Body of pancreas (tissue), 4 donors: ENCODE measurements around the gene KRTAP4-5. TPM values are rescaled to one million over a fixed set of nuclear protein-coding genes. Genes with fewer than 3 reads are reported as not detected.
"Not testable (repeated sequence)": the region's sequence is repeated elsewhere in the genome, so short reads cannot be mapped to it uniquely, and the experiment has no call there.

Source experiments
- ATAC-seq: fragments of 150-250 bp; one replicate; pipeline ENCODE4 v1.9.1; 2016
- DNase-seq, 4 donors: peaks; one replicate each; pipeline ENCODE4 v3.0.0-alpha.2; 2019
- H3K27ac ChIP-seq, 4 donors: fragments of 200-600 bp; sonication (generic); 1 replicate in 3 of 4; 2 replicates in 1 of 4; pipeline versions ENCODE4 v1.5.1 to v1.6.1; 2016 to 2019; ENCODE audit warnings: mild to moderate bottlenecking in 1 of 4, mixed read lengths in 1 of 4, moderate library complexity in 1 of 4
- H3K27me3 ChIP-seq, 2 donors: fragments of 200-600 bp; sonication (generic); one replicate each; pipeline ENCODE4 v1.6.0; 2016; ENCODE audit warnings: mild to moderate bottlenecking in 1 of 2
- H3K36me3 ChIP-seq, 2 donors: fragments of 200-600 bp; sonication (generic); replicated peaks in 1 of 2; 2 replicates each; pipeline ENCODE4 v1.5.1; 2016; ENCODE audit warnings: low read depth in 2 of 2; ENCODE audit not compliant: insufficient read depth in 1 of 2
- H3K4me1 ChIP-seq: fragments of 200-600 bp; sonication (generic); one replicate; pipeline ENCODE4 v1.6.0; 2016
- H3K4me3 ChIP-seq, 2 donors: fragments of 200-600 bp; sonication (generic); 1 replicate in 1 of 2; 2 replicates in 1 of 2; pipeline ENCODE4 v1.5.1; 2016 to 2019
- H3K9me3 ChIP-seq, 3 donors: fragments of 200-600 bp; sonication (generic); 1 replicate in 2 of 3; 2 replicates in 1 of 3; pipeline ENCODE4 v1.5.1; 2016
- POLR2A ChIP-seq, 3 donors: fragments of 450-650 bp; IDR thresholded peaks; one replicate each; pipeline ENCODE4 v1.6.1; 2016; ENCODE audit warnings: antibody characterized with exemption in 3 of 3, mild to moderate bottlenecking in 2 of 3
- WGBS, 2 donors: methylation state at CpG; one replicate each; pipeline ENCODE4 v1.1.5; 2017; 5-methylcytosine and 5-hydroxymethylcytosine counted together
- intact Hi-C: fragments of 100-400 bp; cut with DNase I; formaldehyde crosslinking; loops from one replicate; pipeline ENCODE4 v1.15.1; 2023
- total RNA-seq, 2 donors: library from RNA; depleted of rRNA; stranded (reverse); fragments of >200 nt; gene quantifications; one replicate each; pipeline ENCODE4 v1.1.0, GENCODE V29; 2016
- TF ChIP-seq, protein P1 (sequence below), 7 experiments: fragments of 450-650 bp in 4 of 7; fragments of 200-600 bp in 3 of 7; sonication (generic) in 3 of 7; IDR thresholded peaks; one replicate each; pipeline ENCODE4 v1.5.1; 2016 to 2019; ENCODE audit warnings: antibody characterized with exemption in 7 of 7

Gene KRTAP4-5
- total RNA-seq, 2 donors from 2014 or later: not detected

DNA sequence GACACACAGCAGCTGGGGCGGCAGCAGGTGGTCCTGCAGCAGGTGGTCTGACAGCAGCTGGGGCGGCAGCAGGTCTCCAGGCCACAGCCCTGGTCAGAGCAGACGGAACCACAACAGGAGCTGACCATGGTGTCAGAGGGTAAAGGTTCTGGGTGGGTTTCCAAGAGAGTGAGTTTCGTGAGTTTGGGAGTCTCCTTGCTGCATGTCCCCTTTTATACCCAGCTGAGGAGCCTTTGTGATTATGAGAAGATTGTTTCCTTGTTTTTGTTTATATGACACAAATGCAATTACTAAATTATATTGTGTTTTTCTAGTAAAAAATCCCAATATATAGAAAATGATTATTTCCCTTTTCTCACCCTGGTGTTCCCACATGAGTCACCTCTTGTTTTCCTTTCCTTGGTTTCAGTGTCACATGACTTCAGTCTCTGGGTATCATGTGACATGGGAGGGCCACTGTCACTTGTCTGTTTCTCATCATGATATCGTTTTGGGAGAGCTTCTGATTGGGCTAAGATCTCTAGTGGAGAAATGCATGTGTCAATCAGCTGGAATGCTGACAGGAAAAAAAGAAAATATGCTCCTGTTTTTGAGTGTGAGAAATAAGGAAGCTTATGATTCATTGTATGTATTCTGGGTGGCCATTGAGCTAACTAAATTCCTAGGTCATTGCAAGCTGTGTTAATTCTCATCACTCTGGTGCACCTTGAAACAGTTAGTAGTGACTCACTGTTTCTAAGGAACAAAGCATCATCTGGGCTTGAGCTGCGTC lies 9.1 kb downstream of the KRTAP4-5 start, which contains the start of gene KRTAP4-6:
KRTAP4-6 (minus strand) TSS at position 185 of the 772 bp plus-strand sequence; CDS start at position 128, 57 bp downstream.
- Histone ChIP-seq H3K9me3 (no peaks in the 10 kb centered on the region), H3K4me1 (no peaks in the 10 kb centered on the region), H3K36me3 (no peaks in the 10 kb centered on the region), H3K4me3 (no peak within 1 kb of the TSS), H3K27me3 (no peaks in the 10 kb centered on the region), H3K27ac (no peak within 1 kb of the TSS)
- no peak for DNase-seq
- intact Hi-C loops: no loop called here
- ATAC-seq: no peak
- 68 to 72% methylated on average over 5 to 6 of the region's 6 CpGs for WGBS, 2 donors
- TF ChIP-seq, protein P1, sequence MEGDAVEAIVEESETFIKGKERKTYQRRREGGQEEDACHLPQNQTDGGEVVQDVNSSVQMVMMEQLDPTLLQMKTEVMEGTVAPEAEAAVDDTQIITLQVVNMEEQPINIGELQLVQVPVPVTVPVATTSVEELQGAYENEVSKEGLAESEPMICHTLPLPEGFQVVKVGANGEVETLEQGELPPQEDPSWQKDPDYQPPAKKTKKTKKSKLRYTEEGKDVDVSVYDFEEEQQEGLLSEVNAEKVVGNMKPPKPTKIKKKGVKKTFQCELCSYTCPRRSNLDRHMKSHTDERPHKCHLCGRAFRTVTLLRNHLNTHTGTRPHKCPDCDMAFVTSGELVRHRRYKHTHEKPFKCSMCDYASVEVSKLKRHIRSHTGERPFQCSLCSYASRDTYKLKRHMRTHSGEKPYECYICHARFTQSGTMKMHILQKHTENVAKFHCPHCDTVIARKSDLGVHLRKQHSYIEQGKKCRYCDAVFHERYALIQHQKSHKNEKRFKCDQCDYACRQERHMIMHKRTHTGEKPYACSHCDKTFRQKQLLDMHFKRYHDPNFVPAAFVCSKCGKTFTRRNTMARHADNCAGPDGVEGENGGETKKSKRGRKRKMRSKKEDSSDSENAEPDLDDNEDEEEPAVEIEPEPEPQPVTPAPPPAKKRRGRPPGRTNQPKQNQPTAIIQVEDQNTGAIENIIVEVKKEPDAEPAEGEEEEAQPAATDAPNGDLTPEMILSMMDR (IDR thresholded peaks at IDR 0.05): no peak
- no peak for TF ChIP-seq POLR2A (IDR thresholded peaks at IDR 0.05)

DNA sequence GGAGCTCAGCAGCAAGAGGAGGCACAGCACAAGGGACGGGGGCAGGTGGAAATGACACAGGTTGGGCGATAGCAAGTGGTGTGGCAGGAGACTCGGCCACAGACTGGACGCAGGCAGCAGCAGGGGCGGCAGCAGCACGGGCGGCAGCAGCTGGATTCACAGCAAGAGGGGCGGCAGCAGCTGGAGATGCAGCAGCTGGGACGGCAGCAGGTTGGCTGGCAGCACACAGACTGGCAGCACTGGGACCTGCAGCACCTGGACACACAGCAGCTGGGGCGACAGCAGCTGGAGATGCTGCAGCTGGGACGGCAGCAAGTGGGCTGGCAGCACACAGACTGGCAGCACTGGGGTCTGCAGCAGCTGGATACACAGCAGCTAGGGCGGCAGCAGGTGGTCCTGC lies 9.8 kb downstream of the KRTAP4-5 start:
- H3K36me3 ChIP-seq, H3K27ac ChIP-seq, H3K9me3 ChIP-seq, ATAC-seq, DNase-seq, H3K4me1 ChIP-seq, intact Hi-C loops, H3K27me3 ChIP-seq, H3K4me3 ChIP-seq: not testable (repeated sequence)
- WGBS, 2 donors: 78 to 83% methylated on average over 11 to 12 of the region's 12 CpGs

DNA sequence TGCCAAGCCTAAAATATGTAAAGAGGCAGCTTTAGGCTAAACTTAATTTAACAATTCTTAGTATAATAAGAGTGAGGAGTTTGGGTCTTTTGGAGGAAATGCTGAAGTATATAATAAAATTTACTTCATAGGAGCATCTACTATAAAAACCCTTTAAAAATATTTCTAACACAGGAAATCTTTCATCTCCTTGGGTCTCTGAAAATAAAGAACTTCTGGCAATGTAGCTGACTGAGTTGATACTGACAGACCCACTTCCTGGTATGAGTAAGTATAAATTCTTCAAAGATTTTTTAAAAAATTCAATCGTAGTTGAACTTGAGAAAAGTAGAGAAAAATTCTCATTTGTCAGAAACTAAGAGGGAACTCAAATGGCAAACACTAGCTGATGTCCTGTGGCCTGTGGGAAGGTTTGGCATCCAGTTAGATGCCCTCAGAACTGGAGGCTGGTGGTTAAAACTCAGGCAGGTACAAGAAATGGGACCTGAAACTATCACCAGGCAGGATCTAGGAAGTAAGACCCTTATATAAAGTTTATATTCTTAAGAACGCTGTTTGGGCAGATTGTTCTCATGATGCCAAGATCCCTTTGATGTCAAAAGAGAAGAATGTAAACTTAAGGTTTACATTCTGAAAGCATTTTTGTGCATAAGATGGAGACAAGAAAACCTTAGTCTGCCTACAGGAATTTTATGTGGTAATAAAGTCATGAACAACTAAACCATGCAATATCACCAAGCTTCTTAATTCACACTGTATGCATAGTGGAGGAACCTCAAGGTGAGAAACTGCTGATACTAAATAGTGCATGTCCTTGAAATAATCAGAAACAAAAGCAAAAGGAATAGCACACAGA lies 15.5 kb downstream of the KRTAP4-5 start:
- DNase-seq: no peak
- WGBS, 2 donors: 50 to 57% methylated on average over 2 of the region's 2 CpGs
- intact Hi-C loops: no loop called here
- no peak overlapping the region for H3K27ac ChIP-seq
- TF ChIP-seq, protein P1 (IDR thresholded peaks at IDR 0.05): no peak
- TF ChIP-seq POLR2A (IDR thresholded peaks at IDR 0.05): no peak
- no peaks in the 10 kb centered on the region for H3K27me3 ChIP-seq
- ATAC-seq: no peak
- H3K36me3 ChIP-seq: no peaks in the 10 kb centered on the region
- no peaks in the 10 kb centered on the region for H3K9me3 ChIP-seq
- no peak overlapping the region for H3K4me3 ChIP-seq
- H3K4me1 ChIP-seq: no peaks in the 10 kb centered on the region

DNA sequence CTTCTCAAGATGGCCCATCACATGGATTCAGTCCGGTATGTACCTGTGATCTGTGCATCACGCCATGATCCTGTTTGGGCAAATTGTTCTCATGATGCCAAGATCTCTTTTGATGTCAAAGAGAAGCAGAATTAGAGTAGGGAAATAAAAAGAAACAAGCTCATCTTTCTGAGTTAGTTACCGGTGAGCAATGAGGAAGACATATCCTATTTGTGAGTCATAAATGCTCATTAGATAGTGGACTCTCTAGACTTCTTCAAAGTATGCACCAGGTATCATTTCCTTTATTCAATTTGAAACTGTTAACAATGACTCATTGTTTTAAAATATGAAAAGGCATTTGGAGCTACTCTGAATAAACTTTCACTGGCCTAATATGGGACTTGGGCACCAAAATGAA lies 17.6 kb downstream of the KRTAP4-5 start:
- Histone ChIP-seq H3K36me3 (no peaks in the 10 kb centered on the region), H3K27ac (no peak overlapping the region), H3K27me3 (no peaks in the 10 kb centered on the region), H3K9me3 (no peaks in the 10 kb centered on the region), H3K4me1 (no peaks in the 10 kb centered on the region), H3K4me3 (no peak overlapping the region)
- ATAC-seq: no peak
- no peak for DNase-seq
- intact Hi-C loops: no loop called here
- 71 to 73% methylated on average over 3 of the region's 3 CpGs for WGBS, 2 donors
- TF ChIP-seq, protein P1 (IDR thresholded peaks at IDR 0.05): no peak
- no peak for TF ChIP-seq POLR2A (IDR thresholded peaks at IDR 0.05)

DNA sequence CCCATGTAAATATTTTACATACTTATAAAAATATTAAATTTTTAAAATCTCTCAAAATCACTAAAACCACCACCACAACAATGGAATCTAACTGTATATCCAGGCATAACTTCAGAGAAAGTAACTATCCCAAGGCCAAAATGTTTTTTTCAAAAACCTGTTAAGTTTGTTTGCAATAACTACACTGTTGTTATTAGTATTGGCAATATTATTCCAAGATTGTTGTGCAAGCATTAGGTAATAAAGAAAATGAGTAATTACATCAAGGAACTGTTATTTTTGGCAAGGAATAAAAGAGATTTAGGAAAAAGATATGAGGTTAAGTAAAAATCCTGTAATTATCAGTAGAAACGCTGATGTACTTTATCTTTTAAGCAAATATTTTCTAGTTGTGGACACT lies 22.3 kb downstream of the KRTAP4-5 start:
- TF ChIP-seq POLR2A (IDR thresholded peaks at IDR 0.05): no peak
- TF ChIP-seq, protein P1 (IDR thresholded peaks at IDR 0.05): no peak
- Histone ChIP-seq H3K9me3 (no peaks in the 10 kb centered on the region), H3K4me3 (no peak overlapping the region), H3K4me1 (no peaks in the 10 kb centered on the region), H3K27me3 (no peaks in the 10 kb centered on the region), H3K36me3 (no peaks in the 10 kb centered on the region), H3K27ac (no peak overlapping the region)
- no peak for ATAC-seq
- DNase-seq: no peak
- WGBS, 2 donors: 13 to 15% methylated on average over 1 of the region's 1 CpG
- intact Hi-C loops: no loop called here
